Neuron (in vitro differentiated cells): ENCODE measurements around the gene ALK.

Experiments
- H2AFZ ChIP-seq: one replicate; pipeline ENCODE4 v1.6.1; 2013; ENCODE audit warnings: low read depth, mild to moderate bottlenecking, inconsistent platforms, low read length, moderate library complexity
- H3K27me3 ChIP-seq: one replicate; pipeline ENCODE4 v1.6.1; 2013; ENCODE audit warnings: low read length; ENCODE audit not compliant: insufficient read depth
- H3K36me3 ChIP-seq: one replicate; pipeline ENCODE4 v1.6.1; 2013; ENCODE audit warnings: low read length; ENCODE audit not compliant: insufficient read depth
- H3K4me1 ChIP-seq: one replicate; pipeline ENCODE4 v1.6.1; 2013; ENCODE audit warnings: low read length; ENCODE audit not compliant: insufficient read depth
- H3K4me3 ChIP-seq: 2 replicates; pipeline ENCODE4 v1.5.1; 2013; ENCODE audit warnings: mild to moderate bottlenecking, low read length, moderate library complexity
- H3K9me3 ChIP-seq: one replicate; pipeline ENCODE4 v1.6.1; 2013; ENCODE audit warnings: low read length

ALK gene

GRCh38 chr2:29463181-29463900 lies 458.0 kb downstream of the ALK start:
- Histone ChIP-seq H3K4me1 (no peaks in the 10 kb centered on the region), H3K9me3 (peaks cover 2% of the 10 kb centered on the region), H3K36me3 (no peaks in the 10 kb centered on the region), H3K27me3 (no peaks in the 10 kb centered on the region), H3K4me3 (no peak overlapping the region), H2AFZ (no peak overlapping the region)

- Histone ChIP-seq H2AFZ (no peak overlapping the region), H3K9me3 (peaks cover 2% of the 10 kb centered on the region), H3K4me1 (no peaks in the 10 kb centered on the region), H3K27me3 (no peaks in the 10 kb centered on the region), H3K36me3 (no peaks in the 10 kb centered on the region), H3K4me3 (no peak overlapping the region)
Measured at GRCh38 chr2:29462293-29462692, 459.1 kb downstream of the ALK start.

GRCh38 chr2:29460190-29460589 lies 461.2 kb downstream of the ALK start:
- peaks cover 10% of the 10 kb centered on the region for H3K4me1 ChIP-seq
- no peaks in the 10 kb centered on the region for H3K36me3 ChIP-seq
- peaks cover 2% of the 10 kb centered on the region for H3K9me3 ChIP-seq
- no peaks in the 10 kb centered on the region for H3K27me3 ChIP-seq
- H3K4me3 ChIP-seq, result no peak overlapping the region
- no peak overlapping the region for H2AFZ ChIP-seq

- peaks cover 1% of the 10 kb centered on the region for H3K9me3 ChIP-seq
- H3K36me3 ChIP-seq, result no peaks in the 10 kb centered on the region
- peaks cover 15% of the 10 kb centered on the region for H3K4me1 ChIP-seq
- H3K4me3 ChIP-seq, result no peak overlapping the region
- no peaks in the 10 kb centered on the region for H3K27me3 ChIP-seq
- H2AFZ ChIP-seq, result no peak overlapping the region
Measured at GRCh38 chr2:29459445-29460179, 461.8 kb downstream of the ALK start.

GRCh38 chr2:29456429-29456828 lies 465.0 kb downstream of the ALK start:
- no peak overlapping the region for H3K4me3 ChIP-seq
- no peaks in the 10 kb centered on the region for H3K36me3 ChIP-seq
- no peaks in the 10 kb centered on the region for H3K27me3 ChIP-seq
- H3K4me1 ChIP-seq, result peaks cover 15% of the 10 kb centered on the region
- H2AFZ ChIP-seq, result no peak overlapping the region
- H3K9me3 ChIP-seq, result no peaks in the 10 kb centered on the region

- no peaks in the 10 kb centered on the region for H3K27me3 ChIP-seq
- H3K4me1 ChIP-seq, result peaks cover 15% of the 10 kb centered on the region
- H2AFZ ChIP-seq, result peak overlapping the region; percentile 8
- no peaks in the 10 kb centered on the region for H3K9me3 ChIP-seq
- H3K36me3 ChIP-seq, result no peaks in the 10 kb centered on the region
- peak overlapping the region; percentile 1 for H3K4me3 ChIP-seq
Measured at GRCh38 chr2:29455200-29455860, 466.1 kb downstream of the ALK start.

- Histone ChIP-seq H3K27me3 (no peaks in the 10 kb centered on the region), H3K9me3 (no peaks in the 10 kb centered on the region), H3K4me1 (peaks cover 21% of the 10 kb centered on the region), H3K36me3 (no peaks in the 10 kb centered on the region), H2AFZ (no peak overlapping the region), H3K4me3 (no peak overlapping the region)
Measured at GRCh38 chr2:29452036-29452435, 469.4 kb downstream of the ALK start.

- Histone ChIP-seq H3K36me3 (no peaks in the 10 kb centered on the region), H3K27me3 (no peaks in the 10 kb centered on the region), H3K9me3 (no peaks in the 10 kb centered on the region), H3K4me1 (peaks cover 16% of the 10 kb centered on the region), H2AFZ (no peak overlapping the region), H3K4me3 (no peak overlapping the region)
Measured at GRCh38 chr2:29450596-29451222, 470.7 kb downstream of the ALK start.

GRCh38 chr2:29449499-29449898 lies 471.9 kb downstream of the ALK start:
- Histone ChIP-seq H3K4me3 (no peak overlapping the region), H3K36me3 (no peaks in the 10 kb centered on the region), H2AFZ (no peak overlapping the region), H3K9me3 (no peaks in the 10 kb centered on the region), H3K4me1 (peaks cover 6% of the 10 kb centered on the region), H3K27me3 (no peaks in the 10 kb centered on the region)

- Histone ChIP-seq H3K4me1 (peaks cover 6% of the 10 kb centered on the region), H3K27me3 (no peaks in the 10 kb centered on the region), H3K4me3 (no peak overlapping the region), H3K9me3 (no peaks in the 10 kb centered on the region), H2AFZ (no peak overlapping the region), H3K36me3 (no peaks in the 10 kb centered on the region)
Measured at GRCh38 chr2:29448096-29448688, 473.2 kb downstream of the ALK start.

- Histone ChIP-seq H3K9me3 (no peaks in the 10 kb centered on the region), H3K27me3 (no peaks in the 10 kb centered on the region), H3K4me1 (peaks cover 6% of the 10 kb centered on the region), H2AFZ (no peak overlapping the region), H3K36me3 (no peaks in the 10 kb centered on the region), H3K4me3 (no peak overlapping the region)
Measured at GRCh38 chr2:29447513-29447912, 473.9 kb downstream of the ALK start.

- peaks cover 6% of the 10 kb centered on the region for H3K4me1 ChIP-seq
- H3K4me3 ChIP-seq, result no peak overlapping the region
Measured at GRCh38 chr2:29446847-29447246, 474.5 kb downstream of the ALK start.

GRCh38 chr2:29444150-29444549 lies 477.2 kb downstream of the ALK start:
- Histone ChIP-seq H3K36me3 (no peaks in the 10 kb centered on the region), H3K27me3 (no peaks in the 10 kb centered on the region), H2AFZ (no peak overlapping the region), H3K4me3 (no peak overlapping the region), H3K9me3 (no peaks in the 10 kb centered on the region), H3K4me1 (peaks cover 6% of the 10 kb centered on the region)

More at GRCh38 chr2:29446847-29447246, 474.5 kb downstream of the ALK start:
- Histone ChIP-seq H2AFZ (no peak overlapping the region), H3K9me3 (no peaks in the 10 kb centered on the region), H3K27me3 (no peaks in the 10 kb centered on the region), H3K36me3 (no peaks in the 10 kb centered on the region)
